RWPE1 (cell line): ENCODE data around the gene CEP162.
"Not testable (repeated sequence)": the region's sequence is repeated elsewhere in the genome, so short reads cannot be mapped to it uniquely, and the experiment has no call there.

Source experiments
- CTCF ChIA-PET: fragments of 350-600 bp; sonication (Branson Sonifier 250); formaldehyde crosslinking; extraction: SDS; loops from one replicate; lab custom pipeline; 2021; lab: Yijun Ruan, JAX
- POLR2A ChIA-PET: fragments of 400-600 bp; formaldehyde crosslinking; extraction: SDS; loops from one replicate; lab custom pipeline; 2020; ENCODE audit warnings: antibody characterized with exemption; ENCODE audit not compliant: low non-redundant PET; lab: Yijun Ruan, JAX
- DNase-seq: peaks from one replicate; pipeline ENCODE4 v3.0.0; 2012; ENCODE audit warnings: low spot score
- H3K27ac ChIP-seq: fragments of 450-650 bp; 2 replicates; pipeline ENCODE4 v1.5.1; 2017
- CTCF ChIP-seq: fragments of 450-650 bp; conservative IDR thresholded peaks from 2 replicates; pipeline ENCODE4 v1.5.1; 2017; ENCODE audit warnings: low read depth, mild to moderate bottlenecking

Gene CEP162

DNA sequence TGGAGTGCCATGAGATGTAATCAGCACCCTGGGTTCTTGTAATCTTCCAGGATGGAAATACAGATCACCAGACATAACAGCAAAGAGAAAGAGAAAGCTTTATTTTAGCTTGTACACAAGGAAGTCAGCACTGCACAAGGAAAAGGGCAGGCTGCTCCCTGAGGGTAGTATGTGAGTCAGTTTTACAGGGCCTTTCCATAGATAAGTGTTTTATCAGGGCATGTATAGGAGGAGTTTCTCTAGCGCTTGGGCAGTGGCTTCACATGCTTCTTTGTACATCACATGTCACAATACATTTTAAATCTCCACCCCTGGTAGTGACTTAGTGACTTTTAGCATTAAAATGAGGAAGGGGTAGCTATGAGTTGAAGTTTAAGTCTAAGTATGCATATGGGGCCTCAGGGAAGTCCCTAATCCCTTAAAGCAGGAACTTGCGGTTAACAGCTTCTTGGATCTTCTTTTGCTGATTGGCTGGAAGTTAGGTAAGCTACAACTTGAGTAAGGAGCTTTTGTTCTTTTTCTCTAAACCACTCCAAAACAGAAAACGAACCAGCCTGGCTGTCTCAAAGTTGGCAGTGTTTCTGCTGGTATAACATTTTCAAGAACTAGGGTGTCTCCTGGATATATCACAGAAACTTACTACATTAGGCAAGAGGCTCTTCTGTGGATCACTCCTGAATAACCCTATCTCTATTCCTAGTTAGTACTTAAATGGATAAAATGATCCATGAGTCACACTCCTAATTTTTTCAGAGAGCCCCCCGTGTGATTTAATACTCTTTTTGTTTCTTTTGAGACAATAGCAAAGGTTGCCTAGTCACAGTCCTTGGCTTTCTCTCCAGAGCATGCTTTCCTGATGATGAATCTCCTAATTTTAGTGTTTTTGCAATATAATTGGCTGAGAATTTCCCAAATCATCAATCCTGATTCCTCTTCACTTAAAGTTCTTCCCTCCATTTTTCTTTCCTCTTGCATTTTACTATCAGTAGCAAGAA lies 133.7 kb downstream of the CEP162 start:
- DNase-seq = no peak
- ChIA-PET POLR2A (no interaction called here), CTCF (no interaction called here)
- no peak overlapping the region for H3K27ac ChIP-seq
- TF ChIP-seq CTCF = no peak

GRCh38 chr6:84089552-84089951 lies 137.9 kb downstream of the CEP162 start:
- no peak overlapping the region for H3K27ac ChIP-seq
- POLR2A ChIA-PET = no interaction called here
- CTCF ChIA-PET = interaction anchor here (0.6 to 0.7 kb wide), 2 partner anchors 317 to 1751 kb away, joined by 3 to 9 read pairs; no protein-coding TSS in a partner anchor
- no peak for DNase-seq
- no peak for TF ChIP-seq CTCF

GRCh38 chr6:84089081-84089480 lies 138.4 kb downstream of the CEP162 start:
- no peak for TF ChIP-seq CTCF
- no peak overlapping the region for H3K27ac ChIP-seq
- DNase-seq = no peak
- ChIA-PET POLR2A (no interaction called here), CTCF (interaction anchor here (0.7 kb wide), 1 partner anchor 1752 kb away, joined by 9 read pairs; no protein-coding TSS in a partner anchor)

DNA sequence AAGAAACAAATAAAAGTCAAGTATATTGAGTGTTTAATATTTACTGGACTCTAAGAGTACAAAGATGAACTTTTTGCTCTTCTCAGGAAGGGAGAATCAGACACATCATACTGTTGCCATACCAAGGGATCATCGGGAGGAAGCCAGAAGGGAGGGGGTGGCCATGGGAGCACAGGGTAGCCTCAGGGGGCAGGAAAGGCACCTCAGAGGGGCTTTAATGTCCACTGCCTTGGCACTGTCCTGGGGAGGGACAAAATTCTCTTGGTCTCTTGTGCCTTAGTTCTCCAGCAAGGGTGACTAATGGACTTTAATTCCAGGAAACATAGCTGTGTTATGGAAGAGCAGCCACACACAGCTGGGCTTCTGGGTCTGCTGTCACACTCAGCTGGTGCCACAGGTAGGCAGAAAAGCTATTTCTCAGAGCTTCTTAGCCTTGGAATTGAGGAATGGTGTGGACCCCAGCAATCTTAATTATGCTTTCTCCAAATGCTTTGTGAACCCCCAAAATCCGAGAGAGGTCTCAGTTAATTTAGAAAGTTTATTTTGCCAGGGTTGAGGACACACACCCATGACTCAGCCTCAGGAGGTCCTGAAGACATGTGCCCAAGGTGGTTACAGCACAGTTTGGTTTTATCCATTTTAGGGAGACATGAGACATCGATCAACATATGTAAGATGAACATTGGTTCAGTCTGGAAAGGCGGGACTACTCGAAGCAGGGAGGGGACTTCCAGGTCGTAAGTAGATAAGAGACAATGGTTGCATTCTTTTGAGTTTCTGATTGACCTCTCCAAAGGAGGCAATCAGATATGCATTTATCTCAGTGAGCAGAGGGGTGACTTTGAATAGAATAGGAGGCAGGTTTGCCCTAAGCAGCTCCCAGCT lies 140.7 kb downstream of the CEP162 start:
- CTCF ChIA-PET = no interaction called here
- no peak for DNase-seq

DNA sequence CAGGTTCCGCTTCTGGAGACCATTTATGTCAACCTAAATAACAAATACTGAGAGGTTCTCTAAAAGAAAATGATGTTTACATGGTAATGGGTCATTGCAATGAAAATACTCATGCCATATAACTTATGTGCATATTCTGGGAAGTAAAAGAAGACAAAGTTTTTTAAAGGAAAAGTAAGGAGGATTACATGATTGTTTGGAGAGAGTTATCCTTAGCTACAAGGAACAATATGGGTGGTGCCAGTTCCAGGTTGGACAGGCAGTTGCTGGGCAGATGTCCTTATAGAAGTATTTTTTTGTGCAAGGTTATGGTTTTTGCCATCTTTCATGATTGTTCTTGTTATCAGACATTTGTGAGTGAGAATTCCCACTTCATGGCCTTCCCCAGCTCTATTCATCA lies 141.4 kb downstream of the CEP162 start:
- ChIA-PET CTCF (no interaction called here), POLR2A (no interaction called here)
- no peak overlapping the region for H3K27ac ChIP-seq
- DNase-seq = no peak
- no peak for TF ChIP-seq CTCF

More for the DNA sequence above, 140.7 kb downstream of the CEP162 start:
- no peak overlapping the region for H3K27ac ChIP-seq
- no peak for TF ChIP-seq CTCF
- POLR2A ChIA-PET = no interaction called here

DNA sequence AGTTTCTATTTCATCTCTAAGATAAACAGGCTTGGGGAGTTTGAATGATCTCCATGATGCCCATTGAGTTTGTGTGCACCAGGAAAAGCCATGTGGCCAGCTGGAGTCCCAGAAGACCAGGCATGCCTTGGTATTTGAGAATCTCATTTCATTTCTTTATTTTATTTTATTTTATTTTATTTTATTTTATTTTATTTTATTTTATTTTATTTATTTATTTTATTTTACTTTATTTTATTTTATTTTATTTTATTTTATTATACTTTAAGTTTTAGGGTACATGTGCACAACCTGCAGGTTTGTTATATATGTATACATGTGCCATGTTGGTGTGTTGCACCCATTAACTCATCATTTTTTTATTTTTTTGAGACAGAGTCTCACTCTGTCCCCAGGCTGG lies 142.7 kb downstream of the CEP162 start:
- POLR2A ChIA-PET, H3K27ac ChIP-seq, DNase-seq: not testable (repeated sequence)
- CTCF ChIA-PET = interaction anchor here (0.7 kb wide), 1 partner anchor 151 kb away, joined by 3 read pairs; no protein-coding TSS in a partner anchor
